Vagina (tissue), 2 donors: ENCODE measurements around the gene DSG2.

ENCODE experiments used
- POLR2A ChIP-seq, 2 donors: fragments of 450-650 bp; IDR thresholded peaks; one replicate each; pipeline ENCODE4 v1.6.1; 2017; ENCODE audit warnings: antibody characterized with exemption in 2 of 2, mild to moderate bottlenecking in 2 of 2, moderate library complexity in 2 of 2
- POLR2AphosphoS5 ChIP-seq, 2 donors: sonication (generic); formaldehyde crosslinking; IDR thresholded peaks; one replicate each; pipeline ENCODE4 v1.9.0; 2017; ENCODE audit warnings: antibody characterized with exemption in 2 of 2, mild to moderate bottlenecking in 2 of 2, low read depth in 1 of 2; ENCODE audit not compliant: insufficient read depth in 1 of 2
- TF ChIP-seq, protein P1 (sequence below), 3 experiments: fragments of 450-650 bp in 2 of 3; fragments of 200-600 bp in 1 of 3; sonication (generic) in 1 of 3; IDR thresholded peaks; one replicate each; pipeline ENCODE4 v1.5.1; 2017 to 2019; ENCODE audit warnings: antibody characterized with exemption in 3 of 3, mild to moderate bottlenecking in 2 of 3, moderate library complexity in 2 of 3

DNA sequence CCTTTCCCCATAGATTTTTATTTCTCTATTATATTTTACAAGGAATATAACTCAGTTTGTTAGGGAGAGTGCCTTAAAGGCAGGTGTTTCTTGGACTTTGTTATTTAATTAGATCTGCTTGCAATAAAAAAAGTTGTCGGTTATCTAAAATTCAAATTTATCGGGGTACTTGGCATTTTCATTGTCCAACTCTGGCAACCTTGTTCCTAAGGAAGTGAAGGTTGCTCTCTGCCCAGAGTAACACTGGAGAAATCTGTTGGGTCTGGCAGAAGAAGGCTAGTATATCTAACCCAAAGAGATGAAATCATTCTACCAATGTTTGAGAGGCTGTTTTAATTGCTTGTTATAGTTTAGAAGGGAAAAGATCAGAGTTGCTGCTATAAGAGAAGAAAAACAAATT, 50.9 kb downstream of the DSG2 start:
- TF ChIP-seq, protein P1, sequence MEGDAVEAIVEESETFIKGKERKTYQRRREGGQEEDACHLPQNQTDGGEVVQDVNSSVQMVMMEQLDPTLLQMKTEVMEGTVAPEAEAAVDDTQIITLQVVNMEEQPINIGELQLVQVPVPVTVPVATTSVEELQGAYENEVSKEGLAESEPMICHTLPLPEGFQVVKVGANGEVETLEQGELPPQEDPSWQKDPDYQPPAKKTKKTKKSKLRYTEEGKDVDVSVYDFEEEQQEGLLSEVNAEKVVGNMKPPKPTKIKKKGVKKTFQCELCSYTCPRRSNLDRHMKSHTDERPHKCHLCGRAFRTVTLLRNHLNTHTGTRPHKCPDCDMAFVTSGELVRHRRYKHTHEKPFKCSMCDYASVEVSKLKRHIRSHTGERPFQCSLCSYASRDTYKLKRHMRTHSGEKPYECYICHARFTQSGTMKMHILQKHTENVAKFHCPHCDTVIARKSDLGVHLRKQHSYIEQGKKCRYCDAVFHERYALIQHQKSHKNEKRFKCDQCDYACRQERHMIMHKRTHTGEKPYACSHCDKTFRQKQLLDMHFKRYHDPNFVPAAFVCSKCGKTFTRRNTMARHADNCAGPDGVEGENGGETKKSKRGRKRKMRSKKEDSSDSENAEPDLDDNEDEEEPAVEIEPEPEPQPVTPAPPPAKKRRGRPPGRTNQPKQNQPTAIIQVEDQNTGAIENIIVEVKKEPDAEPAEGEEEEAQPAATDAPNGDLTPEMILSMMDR (IDR thresholded peaks at IDR 0.05) = no peak
- TF ChIP-seq POLR2AphosphoS5 (IDR thresholded peaks at IDR 0.05; ENCODE audit: insufficient read depth in 1 of 2, low read depth in 1 of 2) (no peak), POLR2A (IDR thresholded peaks at IDR 0.05) (no peak)
